Raji (cell line): ENCODE data around the gene GDPD5.

ENCODE experiments used
- POLR2A ChIP-seq: IDR thresholded peaks from 2 replicates; pipeline ENCODE4 v1.6.1; 2011; ENCODE audit warnings: low read depth, low read length, control low read depth; ENCODE audit not compliant: insufficient read depth

The GDPD5 gene

GRCh38 chr11:75562048-75562835 lies 36.5 kb upstream of the GDPD5 start, which contains the start of gene SERPINH1:
SERPINH1 (plus strand) TSS chr11:75562253; CDS start chr11:75566350, 4,097 bp downstream.
- TF ChIP-seq POLR2A: no peak

- no peak for TF ChIP-seq POLR2A
Observed at GRCh38 chr11:75561426-75562047, 35.8 kb upstream of the GDPD5 start.

- no peak for TF ChIP-seq POLR2A
Observed at GRCh38 chr11:75560644-75561043, 34.9 kb upstream of the GDPD5 start.

GRCh38 chr11:75558939-75559843 lies 33.5 kb upstream of the GDPD5 start:
- no peak for TF ChIP-seq POLR2A

- TF ChIP-seq POLR2A: no peak
Observed at GRCh38 chr11:75557666-75558494, 32.1 kb upstream of the GDPD5 start.

DNA sequence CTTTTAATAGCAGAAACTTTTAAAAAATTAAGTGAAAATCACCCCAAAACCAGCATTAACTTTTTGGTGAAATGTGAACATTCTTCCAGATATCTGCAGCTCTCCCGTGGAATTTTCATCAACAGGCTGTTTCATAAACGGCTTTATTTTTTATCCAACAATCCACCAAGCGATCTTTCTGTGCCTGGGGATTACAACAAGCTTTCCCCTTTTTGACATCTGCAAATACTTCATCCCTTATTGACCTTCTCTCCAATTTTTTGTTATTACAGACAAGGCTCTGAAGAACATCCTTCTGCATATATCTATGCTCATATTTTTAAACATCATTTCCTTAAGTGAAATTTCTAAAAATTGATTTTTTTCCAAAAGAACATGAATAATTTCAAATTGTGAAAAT lies 30.5 kb upstream of the GDPD5 start:
- TF ChIP-seq POLR2A: no peak

DNA sequence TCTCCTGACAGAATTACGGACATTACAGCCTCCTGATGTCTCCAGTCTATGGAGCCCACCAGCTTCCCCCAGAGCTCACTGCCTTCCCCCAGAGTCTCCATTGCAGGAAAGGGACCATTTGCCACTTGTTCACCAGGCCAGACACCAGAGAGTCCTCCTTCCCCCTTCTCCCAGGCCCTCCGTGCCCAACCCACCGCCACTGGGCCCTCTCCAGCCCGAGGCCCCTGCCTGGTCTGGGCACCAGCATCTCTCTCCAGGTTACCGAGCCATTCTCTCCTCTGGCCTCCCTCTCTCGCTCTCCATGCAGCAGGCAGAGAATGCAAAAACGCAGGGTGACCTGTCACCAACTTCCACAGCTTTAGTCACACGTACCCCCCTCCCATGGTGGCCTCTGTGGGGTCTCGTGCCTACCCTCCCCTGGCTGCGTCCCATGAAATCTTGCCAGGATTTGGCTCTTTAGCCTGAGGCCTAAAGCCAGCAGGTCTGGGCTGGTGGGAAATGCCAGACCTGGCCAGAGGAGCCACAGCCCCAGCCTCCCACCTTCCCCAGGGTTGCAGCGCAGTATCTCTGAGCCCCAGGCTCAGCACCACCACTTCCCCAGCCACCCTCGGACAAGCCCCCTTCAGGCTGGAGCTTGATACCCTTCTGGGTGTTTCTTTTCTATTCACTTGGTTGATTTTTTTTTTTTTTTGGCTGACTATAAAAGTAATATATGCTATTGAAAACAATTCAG lies 29.5 kb upstream of the GDPD5 start:
- no peak for TF ChIP-seq POLR2A

DNA sequence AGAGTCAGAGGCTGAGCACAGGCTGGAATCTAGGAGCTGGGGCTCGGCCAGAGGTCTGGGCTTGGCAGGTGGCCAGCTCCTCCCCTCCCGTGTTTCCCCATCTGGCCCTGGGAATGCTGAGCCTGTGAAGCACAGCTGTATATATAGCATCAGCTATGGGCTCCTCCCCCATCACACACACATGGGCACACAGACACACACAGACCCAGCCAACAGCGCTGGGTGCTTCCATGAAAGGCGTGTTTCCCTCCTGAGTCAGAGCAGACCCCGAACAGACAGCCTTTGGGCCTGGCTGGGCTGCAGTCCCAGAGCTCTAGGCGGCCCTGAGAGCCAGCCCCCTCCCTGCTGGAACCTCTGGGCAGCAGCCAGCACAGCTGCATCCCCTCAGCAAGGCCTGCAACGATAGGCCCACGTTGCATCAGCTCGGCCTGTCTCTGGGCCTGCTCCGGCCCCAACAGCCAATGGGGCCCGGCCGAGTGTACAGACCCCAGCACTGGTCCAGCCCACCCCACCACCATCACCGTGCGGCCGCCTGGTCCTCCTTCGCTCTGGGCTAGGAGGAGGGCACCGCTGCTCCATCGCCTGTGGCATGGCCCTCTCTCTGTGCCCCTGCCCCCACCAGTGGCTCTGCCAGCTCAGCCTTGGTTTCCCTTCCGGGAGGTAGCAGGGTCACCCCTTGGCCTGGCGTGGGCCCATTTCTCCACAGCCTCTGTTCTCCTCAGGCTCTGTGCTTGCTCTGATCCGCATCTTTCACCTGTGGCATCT lies 28.7 kb upstream of the GDPD5 start:
- no peak for TF ChIP-seq POLR2A

- no peak for TF ChIP-seq POLR2A
Observed at GRCh38 chr11:75553889-75554257, 28.1 kb upstream of the GDPD5 start.

- TF ChIP-seq POLR2A: no peak
Observed at GRCh38 chr11:75553182-75553581, 27.4 kb upstream of the GDPD5 start.

GRCh38 chr11:75549370-75549958 lies 23.7 kb upstream of the GDPD5 start:
- TF ChIP-seq POLR2A: no peak

GRCh38 chr11:75548595-75549272 lies 23.0 kb upstream of the GDPD5 start:
- TF ChIP-seq POLR2A: no peak
